GM21576 (cell line): Measurements from ENCODE around the gene DPF3.

Experiments used
- ATAC-seq: cut with Tn5 transposase; IDR thresholded peaks from one replicate; pipeline ENCODE4 v1.9.1; 2021; ENCODE audit warnings: mild to moderate bottlenecking, moderate library complexity; ENCODE audit not compliant: unreplicated experiment

DPF3 gene

DNA sequence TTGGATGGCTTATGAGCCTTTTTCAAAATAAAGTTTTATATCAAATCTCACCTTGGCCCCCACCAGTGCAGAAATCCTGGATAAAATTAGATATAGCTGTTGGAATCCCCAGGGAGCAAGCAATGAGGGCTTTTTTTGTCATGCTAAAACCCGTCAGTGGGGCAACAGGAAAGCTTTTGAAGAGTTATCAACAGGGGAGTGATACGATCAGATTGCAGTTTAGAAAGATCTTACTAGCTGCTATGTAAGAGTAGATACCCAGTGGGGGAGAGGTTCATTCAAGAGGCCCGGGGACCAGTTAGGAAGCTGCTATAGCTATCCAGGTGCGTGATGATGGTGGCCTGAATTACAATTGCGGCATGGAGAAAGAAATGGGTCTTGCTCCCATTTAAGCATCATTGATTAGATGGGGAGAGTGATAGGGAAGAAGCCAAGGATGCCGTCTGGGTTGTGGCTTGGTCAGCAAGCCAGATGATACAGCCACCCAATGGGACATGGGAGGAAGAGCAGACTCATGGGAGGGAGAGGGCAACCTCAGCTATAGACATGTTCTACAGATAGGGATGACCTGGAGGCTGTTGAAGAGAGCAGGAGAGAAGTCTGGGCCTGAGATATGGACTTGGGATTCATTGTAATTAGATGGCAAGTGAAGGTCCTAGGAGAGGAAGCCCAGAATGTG is 272.4 kb downstream of the DPF3 start:
- ATAC-seq: no peak

DNA sequence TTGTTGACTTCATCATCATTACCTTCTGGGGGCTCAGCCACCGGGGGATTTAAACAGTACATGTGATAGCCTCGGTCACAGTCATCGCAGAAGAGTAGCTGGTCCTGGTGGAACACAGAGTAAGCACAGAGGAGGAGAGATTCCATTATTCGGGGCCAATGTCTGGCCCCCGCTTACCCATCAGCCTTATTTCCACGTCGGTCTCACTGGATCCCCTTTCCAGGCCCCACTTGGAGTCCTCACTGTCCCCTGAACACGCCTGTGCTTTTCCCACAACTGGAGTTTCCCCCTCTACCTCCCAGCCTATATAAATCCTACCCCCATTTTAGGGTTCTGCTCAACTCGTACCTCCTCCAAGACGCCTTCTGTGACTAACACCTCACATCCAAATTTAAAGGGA is 274.0 kb downstream of the DPF3 start:
- no peak for ATAC-seq

DNA sequence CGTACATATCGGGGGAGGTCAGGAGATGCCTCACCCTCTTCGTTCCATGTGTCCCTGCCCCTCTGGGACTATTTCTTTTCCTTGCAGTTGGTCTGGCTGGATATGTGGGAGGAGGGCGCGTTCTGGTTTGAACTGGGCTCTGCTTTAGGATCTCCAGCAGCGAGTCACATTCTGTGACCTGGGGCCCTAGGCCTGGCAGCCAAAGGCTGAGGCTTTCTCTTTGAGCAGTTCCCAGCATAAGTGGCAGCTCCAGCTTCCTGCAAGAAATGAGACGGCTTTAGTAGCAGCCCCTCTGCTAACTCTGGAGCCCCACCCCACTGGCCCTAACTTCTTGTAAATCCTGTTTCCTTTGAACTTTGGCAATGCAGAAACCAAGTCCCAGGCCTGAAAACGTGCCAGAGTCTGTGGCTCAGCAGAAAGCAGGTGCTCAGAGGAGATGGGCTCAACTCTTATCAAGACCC is 274.8 kb downstream of the DPF3 start:
- no peak for ATAC-seq

DNA sequence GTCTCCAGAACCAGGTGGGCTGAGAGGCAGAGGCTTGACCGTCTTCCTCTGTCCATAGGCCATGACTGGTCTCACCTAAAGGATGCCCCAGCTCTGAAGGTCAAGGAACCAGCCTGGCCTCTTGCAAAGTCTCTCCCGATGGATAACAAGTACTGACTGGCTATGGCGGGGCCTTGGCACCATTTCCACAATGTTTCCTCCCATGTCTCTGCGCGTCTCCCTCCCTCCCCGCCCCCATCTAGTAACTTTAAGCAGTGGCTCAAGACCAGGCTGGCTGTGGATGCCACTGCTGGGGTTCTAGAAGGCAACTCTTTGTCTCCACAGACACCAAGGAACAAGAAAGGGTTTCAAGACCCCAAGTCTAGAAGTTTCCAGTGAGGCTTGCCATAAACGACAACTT is 275.5 kb downstream of the DPF3 start:
- ATAC-seq: no peak

DNA sequence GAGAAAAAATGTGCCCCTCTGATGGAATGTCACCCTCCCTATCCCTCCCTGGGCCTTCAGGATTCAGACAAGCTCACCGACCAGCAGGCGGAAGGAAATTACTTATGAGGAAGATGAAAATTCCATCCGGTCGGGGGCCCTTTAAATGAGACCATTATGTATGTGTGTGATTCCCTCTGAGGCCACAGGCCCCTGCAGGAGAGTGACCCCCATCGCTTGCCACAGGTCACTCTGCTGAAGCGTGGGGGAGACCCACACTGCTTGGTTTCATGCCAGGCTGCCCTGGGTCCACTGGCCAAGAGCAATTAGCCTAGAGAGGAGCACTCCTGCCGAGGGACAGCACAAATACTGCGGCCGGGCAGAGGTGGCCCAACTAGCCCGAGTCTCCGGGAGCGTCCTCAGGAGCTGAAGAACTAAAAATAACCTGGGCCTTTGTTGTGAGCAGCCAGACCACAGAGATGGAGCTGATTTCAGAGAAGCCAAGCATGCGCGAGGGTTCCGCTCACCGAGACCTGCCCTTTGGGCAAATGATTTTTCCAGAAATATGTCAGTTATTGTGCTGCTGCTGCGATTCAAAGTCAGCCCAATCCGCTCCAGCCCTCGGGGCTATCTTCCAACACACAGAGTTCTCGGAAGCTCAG is 276.4 kb downstream of the DPF3 start:
- ATAC-seq: no peak

DNA sequence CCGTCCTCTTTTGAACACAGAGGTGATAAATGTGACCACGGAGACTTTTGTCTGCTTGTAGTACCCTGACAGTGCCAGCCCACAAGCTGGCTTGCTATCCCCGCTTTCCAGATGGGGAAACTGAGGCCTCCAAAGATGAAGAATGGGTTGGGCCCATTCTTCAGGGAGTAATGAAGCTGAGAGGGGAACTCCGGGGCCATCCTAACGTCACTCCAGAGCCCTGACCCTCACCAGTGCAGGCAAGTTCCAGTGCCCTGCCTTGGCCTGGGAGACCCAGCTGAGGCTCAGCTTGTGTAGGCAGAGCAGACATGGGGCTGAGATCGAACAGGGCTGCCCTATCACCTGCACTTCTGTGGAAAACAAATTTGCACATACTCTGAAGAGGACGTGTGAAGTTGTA is 277.1 kb downstream of the DPF3 start:
- ATAC-seq: no peak

DNA sequence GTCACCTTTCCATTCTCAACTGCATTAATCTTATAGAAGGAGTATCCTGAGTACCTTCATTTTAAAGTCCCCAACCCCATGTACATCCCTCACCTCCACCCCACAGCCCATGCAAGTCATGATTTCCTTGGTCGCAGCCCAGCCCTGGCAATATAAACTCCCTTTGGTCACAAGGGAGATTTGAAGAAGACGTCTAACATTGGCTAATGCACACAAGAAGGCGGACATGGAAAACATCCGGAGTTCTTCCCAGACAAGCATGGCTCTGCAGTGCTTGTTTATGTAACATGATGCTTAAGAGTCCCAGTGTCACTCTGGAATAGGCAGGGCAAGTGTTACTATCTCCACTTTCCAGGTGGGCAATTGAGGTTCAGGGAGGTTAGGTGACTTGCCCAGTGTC is 277.6 kb downstream of the DPF3 start:
- no peak for ATAC-seq

DNA sequence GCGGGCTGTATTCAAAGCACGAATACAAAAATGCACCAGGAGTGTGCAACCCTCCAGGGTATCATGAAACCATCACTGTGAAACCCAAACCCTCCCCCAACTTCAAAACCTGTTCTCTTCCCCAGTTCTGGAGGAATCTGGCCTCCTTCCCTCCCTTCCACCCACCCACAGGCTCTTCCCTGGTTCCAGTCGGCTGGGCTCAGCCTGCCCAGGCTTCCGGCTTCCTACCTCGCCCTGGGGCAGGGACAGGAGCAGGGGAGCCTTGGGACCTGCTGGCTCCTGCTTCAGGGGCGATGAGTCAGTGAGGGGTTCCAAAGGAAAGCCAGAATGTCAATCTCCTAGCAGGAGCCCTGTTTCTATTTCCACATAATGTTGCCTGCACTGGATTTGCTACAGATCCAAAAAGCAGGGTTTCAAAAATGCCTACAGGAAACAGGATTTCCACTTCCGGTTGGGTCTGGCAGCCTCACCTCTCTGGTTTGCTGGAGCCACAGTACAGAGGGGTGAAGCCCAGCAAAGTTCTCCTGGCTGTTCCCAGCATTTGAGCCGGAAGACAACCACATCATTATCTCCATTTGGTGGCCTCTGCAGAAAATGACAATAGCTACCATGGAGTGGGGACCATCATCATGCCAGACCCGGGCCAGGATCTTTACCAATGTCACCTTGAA is 278.3 kb downstream of the DPF3 start:
- no peak for ATAC-seq

DNA sequence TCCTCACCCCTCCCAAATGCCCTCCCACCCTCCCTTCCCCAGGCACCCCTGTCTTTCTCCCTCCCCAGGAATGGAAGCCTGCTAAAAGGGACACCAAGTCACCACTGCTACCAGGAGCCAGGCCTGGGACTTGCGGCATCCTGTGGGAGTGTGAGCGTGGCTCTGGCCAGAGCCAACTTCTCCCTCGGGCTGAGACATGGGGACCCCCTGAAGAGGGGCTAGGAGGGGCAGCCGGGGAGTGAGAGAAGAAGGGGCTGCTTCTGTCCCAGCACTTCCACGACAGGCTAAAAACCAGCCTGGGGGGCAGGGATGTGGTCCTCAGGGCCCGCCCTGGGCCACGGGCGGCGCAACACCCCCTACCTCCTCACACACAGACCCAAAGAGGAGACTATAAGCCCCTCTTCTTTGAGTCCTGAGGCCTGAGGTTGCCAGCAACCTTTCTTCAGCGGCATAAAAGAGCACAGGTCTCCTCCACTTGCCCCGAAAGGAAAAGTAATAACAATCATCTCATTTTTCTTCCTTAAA is 278.9 kb downstream of the DPF3 start:
- no peak for ATAC-seq

DNA sequence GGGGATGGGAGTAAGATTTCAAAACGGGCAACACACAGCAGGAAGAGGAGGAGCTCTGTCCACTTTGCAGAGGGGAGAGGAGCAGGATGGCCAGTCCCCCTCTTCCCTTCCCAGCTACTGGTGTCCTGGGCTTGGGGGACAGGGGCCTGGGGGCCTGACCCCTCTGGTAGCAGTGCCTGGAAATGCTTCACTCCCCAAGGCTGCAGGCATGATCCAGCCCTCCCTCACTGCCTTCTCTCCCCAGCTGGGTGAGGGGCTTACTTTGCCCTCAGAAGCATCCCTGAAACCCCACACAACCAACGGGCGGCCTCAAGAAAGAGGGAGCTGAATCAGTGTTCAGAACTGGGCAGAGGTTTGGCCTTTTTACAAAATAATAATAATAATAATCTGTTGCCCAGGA is 279.5 kb downstream of the DPF3 start:
- no peak for ATAC-seq

DNA sequence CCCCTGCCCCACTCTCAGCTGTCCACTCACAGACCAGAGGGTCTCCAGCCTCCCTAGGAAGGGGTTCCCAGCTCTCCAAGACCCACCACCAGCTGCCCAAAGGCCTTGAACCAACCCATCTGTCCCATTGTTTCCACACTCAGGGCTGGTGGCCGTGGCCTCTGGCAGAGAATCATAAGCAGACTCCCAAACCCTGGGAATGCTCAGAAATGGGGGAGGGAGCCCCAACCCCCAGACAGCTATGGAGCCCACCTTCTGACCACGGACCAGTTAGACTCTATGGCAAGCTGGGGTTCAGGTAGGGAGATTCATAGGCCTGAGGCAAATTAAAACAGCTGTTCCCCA is 280.0 kb downstream of the DPF3 start:
- no peak for ATAC-seq

DNA sequence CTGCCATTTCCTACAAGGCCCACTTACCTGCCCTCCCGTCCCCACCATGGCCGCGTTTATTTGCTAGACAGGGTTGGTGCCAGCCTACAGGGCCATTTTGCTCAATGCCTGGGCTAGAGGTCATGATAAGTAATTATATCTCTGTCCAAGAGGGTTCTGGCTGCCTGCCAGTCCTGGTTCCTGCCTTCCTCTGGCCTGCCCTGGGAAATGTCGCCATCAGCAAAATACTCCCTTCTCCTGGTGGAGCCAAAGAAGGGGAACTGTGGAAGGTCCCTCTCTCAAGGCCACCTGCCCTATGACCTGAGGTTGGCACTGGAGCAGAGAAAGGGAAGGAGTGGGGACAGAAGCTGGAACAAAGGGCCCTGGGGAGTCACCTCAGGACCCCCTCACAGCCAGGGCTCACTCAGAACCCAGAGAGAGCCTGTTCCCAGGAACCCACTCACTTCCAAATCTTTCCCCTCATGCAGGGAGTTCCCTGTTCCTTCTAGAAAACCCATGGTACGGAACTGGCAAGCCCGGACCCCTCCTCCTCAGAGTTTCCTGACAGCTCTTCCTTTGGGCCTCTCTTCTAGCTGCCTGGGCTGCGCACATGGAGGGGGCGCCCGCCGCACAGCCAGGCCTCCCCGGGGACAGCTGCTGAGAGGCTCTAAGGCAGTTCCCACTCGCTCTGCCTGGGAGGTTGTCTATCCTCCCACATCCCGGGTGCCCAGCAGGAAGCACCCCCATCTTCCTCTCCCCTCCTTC is 280.5 kb downstream of the DPF3 start:
- no peak for ATAC-seq

DNA sequence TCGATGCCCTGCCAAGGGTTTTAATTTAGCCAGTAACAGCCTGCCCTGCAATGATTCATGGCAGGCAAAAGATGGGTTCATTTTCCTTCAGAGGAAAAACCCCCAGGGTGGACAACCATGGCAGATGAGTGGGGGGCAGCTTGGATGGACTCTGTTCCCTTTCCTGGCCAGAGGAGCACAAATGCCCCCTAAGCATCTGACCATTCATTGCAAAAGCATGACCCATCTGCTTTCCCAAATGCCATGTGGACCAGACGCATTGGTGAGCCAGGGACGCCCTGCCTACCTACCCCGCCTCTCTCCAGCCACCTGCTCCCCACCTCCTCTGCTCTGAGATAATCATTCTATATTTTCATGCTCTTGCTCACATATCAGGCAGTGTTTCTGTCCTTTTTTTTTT is 281.9 kb downstream of the DPF3 start:
- ATAC-seq: no peak

DNA sequence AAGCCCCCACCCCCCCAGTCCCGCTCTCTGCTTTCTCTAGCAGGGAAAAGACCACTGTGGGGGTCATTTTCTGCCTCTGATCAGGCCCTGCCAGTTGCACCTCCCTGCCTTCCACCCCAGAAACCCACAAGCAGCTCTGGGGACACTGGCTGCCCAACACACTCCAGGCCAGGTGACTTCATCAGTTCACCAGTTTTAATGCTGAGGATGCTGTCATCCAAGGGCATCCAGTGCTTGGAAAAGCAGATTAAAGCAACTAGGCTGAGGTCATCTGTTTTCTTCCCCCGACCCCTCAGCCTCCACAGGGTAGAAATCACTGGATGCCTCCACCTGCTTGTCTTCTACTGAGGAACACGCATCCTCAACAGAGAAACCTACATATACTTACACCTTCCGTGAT is 282.4 kb downstream of the DPF3 start:
- no peak for ATAC-seq

DNA sequence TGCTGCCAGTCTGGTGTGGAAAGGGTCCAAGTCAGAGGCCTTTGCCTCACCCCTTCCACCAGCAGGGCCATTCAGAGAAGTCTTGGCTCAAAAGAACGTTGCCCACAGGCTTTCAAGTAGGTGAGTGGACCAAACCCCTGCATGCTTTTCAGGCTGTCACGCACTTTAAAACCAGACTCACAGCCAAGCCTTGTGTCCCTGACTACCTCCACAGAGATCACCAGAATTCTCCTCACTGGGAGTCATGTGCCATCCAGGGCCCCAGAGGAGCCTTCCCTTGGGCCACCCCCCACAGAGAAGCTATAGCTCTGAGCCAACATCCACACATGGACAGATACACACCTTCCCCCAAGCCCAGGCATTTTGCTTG is 283.1 kb downstream of the DPF3 start:
- ATAC-seq: no peak

DNA sequence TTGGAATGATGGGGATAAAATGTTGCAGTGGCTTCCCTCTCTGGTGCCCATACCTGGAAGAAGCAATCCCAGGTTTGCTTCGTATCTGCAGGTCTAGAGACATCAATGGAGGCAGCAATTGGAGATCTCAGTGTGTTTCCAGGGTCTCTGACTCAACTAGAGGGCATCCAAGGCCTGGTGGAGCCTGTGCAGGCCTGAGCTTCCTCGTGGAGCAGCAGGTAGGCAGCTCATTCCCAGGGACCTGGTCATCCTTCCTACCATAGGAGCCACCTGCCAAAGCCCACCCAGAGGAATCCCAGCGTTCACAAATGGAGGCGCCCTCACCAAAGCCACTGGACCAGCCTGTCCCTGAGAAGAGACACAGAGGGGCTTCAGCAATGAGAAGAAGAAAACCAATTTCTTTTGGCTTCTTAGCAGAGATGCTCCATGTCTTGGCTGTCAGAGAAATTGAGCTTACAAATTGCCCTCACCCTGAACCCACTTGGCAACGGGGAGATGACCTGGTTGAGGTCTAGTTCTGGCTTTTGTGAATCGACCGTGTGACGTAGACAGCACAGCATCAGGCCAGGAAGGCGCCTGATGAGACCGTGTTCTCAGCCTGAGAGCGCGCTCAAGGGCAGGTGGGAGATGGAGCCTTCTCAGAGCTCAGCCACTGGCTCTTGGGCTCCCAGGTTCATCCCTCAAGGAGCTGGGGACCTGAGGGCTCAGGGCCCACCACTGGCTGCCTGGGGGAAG is 283.6 kb downstream of the DPF3 start:
- ATAC-seq: no peak

DNA sequence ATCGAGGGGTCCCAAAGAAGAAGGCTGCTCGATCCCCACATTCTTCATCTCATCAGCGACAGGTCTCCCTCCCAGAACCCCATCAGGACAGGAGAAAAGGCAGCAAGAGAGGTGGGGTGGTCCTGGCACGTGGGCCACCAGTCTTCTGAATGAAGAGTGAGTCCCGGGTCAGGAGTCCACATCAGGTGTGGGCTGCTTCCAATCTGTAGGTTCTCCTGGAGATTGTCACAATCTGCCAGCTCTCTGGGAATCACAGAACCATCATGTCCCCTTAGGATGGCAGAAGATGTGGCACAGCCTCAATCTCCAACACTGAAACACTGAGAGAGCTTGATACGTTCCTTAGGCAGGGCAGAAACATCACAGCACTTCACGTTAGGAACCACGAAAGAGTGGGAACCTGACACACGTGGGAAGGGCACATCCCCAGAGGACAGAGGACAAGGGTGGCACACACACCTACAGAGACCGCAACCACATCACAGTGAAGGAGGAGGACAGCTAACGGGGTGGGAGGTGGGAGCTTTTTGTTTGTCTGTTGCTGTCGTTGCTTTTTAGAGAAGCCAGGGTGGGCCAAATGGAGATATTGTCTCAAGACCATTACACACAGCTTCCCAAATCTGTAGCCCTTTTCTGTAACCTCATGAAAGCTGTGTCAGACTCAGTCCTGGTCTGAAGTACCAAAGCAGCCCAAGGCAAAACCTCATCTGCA is 284.5 kb downstream of the DPF3 start:
- ATAC-seq: no peak

DNA sequence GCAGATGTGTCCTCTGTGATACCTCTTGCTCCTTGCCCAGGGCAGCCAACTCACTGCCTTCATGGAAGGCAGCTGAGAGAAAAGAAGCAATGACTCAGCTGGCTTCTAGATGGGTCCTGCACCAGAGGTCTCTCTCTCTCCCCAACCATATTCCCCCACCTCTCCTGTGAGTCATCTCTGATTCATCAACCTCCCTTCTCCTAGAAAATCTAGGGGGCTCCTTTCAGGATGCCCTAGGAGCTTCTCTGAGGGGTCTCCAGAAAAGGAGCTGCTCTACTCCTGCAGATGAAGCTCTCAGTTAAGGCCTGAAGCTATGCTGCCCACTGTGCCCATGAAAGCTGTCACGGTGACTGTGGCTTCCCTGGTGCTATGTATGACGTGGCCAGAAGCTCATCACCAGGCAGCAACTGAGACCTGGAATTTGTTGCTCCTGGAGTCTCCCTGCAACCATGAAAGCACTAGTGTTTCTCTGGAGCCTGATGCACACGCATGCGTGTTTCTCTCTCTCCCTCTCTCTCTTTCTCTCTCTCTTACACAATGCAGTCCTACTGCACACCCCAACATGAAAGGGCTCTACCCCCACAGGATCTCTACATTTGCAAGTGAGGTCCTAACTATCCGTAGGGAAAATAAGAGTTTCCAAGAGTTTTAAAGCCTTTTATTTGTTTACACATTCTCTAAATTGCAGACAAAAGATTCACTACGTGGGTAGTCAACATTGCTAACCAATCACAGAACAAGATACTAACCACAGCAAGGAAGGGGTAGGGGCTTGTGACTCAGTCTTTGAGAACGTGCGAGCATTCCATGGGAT is 285.3 kb downstream of the DPF3 start:
- ATAC-seq: no peak

DNA sequence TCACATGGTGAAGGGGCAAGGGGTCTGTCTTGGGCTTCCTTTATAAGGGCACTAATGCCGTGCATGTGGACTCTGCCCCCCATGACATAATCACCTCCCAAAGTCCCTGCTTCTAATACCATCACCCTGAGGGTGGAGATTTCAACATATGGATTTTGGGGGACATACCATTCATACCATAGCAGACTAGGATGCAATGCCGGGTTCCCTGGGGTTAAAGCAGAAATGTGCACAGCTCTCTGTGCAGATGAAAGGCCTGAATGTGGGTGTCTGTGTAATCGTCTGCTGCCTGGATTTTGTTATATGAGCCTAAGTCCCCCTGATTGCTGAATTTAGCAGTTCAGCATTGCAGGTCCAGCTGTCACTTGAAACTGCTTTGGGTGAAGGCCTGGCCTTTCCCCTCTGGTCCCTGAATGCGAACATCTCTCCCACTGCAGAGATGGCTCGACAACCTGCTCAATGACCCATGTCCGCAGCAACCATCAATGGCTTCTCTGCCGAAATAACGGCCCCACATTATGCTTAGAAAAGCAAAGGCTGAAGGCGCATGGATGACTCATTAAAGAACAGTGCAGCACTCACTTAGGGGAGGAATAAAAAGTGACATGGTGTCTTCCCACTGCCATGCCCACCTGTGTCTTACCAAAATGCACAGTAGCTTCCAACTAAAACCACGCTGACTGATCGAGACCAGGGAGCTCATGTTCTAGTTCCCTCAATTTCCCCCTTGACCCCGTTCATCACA is 286.3 kb downstream of the DPF3 start:
- ATAC-seq: no peak
